Activated B cell treated with CpG ODN at 0.5 μM for 24 hours (primary cell): ENCODE data around the gene CHCHD6. TPM values are rescaled to one million over a fixed set of nuclear protein-coding genes. Genes with fewer than 3 reads are reported as not detected.

Source experiments
- ATAC-seq: fragments of 200-7000 bp; cut with Tn5 transposase; one replicate; pipeline ENCODE4 v1.10.0; 2021; ENCODE audit warnings: low read depth, mild to moderate bottlenecking, moderate library complexity
- CTCF ChIA-PET: fragments of 350-600 bp; sonication (Branson Sonifier 250); formaldehyde crosslinking; loops from one replicate; lab custom pipeline; 2021; ENCODE audit warnings: antibody characterized with exemption; lab: Charles Lee
- POLR2A ChIA-PET: fragments of 350-600 bp; sonication (Branson Sonifier 250); formaldehyde crosslinking; loops from one replicate; lab custom pipeline; 2021; ENCODE audit warnings: antibody characterized with exemption; lab: Charles Lee
- DNase-seq: peaks from one replicate; pipeline ENCODE4 v3.0.0; 2022
- H3K27ac Mint-ChIP-seq: one replicate; pipeline ENCODE4 v1.8.0; 2020; ENCODE audit warnings: mixed read lengths
- H3K27me3 Mint-ChIP-seq: one replicate; pipeline ENCODE4 v1.8.0; 2021; ENCODE audit warnings: mixed read lengths
- H3K36me3 Mint-ChIP-seq: one replicate; pipeline ENCODE4 v1.8.0; 2021; ENCODE audit warnings: low read depth, mixed read lengths
- H3K4me1 Mint-ChIP-seq: one replicate; pipeline ENCODE4 v1.8.0; 2021; ENCODE audit warnings: mixed read lengths
- H3K4me3 Mint-ChIP-seq: one replicate; pipeline ENCODE4 v1.8.0; 2020; ENCODE audit warnings: mild to moderate bottlenecking, mixed read lengths
- H3K9me3 Mint-ChIP-seq: one replicate; pipeline ENCODE4 v1.8.0; 2020; ENCODE audit warnings: mixed read lengths
- intact Hi-C: fragments of 100-400 bp; cut with micrococcal nuclease; formaldehyde crosslinking; loops from one replicate; pipeline ENCODE4 v1.15.1; 2024
- total RNA-seq: library from RNA; stranded (reverse); gene quantifications from 2 replicates; pipeline ENCODE4 v1.2.3, GENCODE V29; 2022
- TF ChIP-seq, protein P1 (sequence below): fragments of 200-600 bp; IDR thresholded peaks from one replicate; pipeline ENCODE4 v1.8.0; 2022; ENCODE audit warnings: antibody characterized with exemption, mild to moderate bottlenecking

CHCHD6 gene
- total RNA-seq, 1 donor from 2014 or later: 10.0 TPM

GRCh38 chr3:126859415-126860246 lies 155.6 kb downstream of the CHCHD6 start:
- Mint-ChIP-seq H3K27ac (no peak overlapping the region), H3K9me3 (no peaks in the 10 kb centered on the region), H3K4me1 (no peaks in the 10 kb centered on the region), H3K27me3 (no peaks in the 10 kb centered on the region), H3K36me3 (no peaks in the 10 kb centered on the region), H3K4me3 (no peak overlapping the region)
- ChIA-PET POLR2A (no interaction called here), CTCF (no interaction called here)
- intact Hi-C loops: loop anchor here (10.0 kb wide), 1 partner anchor 95 kb away; no protein-coding TSS in a partner anchor
- DNase-seq (no peak), ATAC-seq (no peak)
- TF ChIP-seq, protein P1, sequence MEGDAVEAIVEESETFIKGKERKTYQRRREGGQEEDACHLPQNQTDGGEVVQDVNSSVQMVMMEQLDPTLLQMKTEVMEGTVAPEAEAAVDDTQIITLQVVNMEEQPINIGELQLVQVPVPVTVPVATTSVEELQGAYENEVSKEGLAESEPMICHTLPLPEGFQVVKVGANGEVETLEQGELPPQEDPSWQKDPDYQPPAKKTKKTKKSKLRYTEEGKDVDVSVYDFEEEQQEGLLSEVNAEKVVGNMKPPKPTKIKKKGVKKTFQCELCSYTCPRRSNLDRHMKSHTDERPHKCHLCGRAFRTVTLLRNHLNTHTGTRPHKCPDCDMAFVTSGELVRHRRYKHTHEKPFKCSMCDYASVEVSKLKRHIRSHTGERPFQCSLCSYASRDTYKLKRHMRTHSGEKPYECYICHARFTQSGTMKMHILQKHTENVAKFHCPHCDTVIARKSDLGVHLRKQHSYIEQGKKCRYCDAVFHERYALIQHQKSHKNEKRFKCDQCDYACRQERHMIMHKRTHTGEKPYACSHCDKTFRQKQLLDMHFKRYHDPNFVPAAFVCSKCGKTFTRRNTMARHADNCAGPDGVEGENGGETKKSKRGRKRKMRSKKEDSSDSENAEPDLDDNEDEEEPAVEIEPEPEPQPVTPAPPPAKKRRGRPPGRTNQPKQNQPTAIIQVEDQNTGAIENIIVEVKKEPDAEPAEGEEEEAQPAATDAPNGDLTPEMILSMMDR: no peak

DNA sequence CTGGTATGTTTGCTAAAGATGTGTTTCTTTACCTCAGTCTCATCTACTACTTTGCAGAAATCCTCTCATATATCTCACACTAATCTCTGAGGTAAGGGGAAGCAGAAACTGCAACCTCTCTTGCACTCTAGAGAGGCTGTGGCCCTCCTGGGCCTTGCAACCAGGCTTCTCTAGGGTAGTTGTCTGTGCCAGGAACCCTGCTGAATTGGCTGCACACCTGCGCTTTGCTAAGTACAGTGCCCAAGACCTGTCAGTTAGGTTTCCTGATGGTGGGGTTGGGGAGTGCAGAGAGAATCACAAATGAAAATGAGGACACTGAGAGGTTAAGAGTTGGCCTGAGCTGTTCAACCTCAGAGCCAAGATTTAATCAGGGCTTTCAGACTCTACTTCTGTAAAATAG lies 161.7 kb downstream of the CHCHD6 start:
- TF ChIP-seq, protein P1: no peak
- ChIA-PET POLR2A (no interaction called here), CTCF (no interaction called here)
- H3K4me3 Mint-ChIP-seq: no peak overlapping the region
- no peaks in the 10 kb centered on the region for H3K27me3 Mint-ChIP-seq
- DNase-seq (no peak), ATAC-seq (no peak)
- no peak overlapping the region for H3K27ac Mint-ChIP-seq
- no peaks in the 10 kb centered on the region for H3K4me1 Mint-ChIP-seq
- no peaks in the 10 kb centered on the region for H3K9me3 Mint-ChIP-seq
- H3K36me3 Mint-ChIP-seq: peaks cover 5% of the 10 kb centered on the region
- intact Hi-C loops: no loop called here

- Mint-ChIP-seq H3K4me3 (no peak overlapping the region), H3K27me3 (no peaks in the 10 kb centered on the region), H3K27ac (no peak overlapping the region), H3K4me1 (no peaks in the 10 kb centered on the region), H3K9me3 (no peaks in the 10 kb centered on the region), H3K36me3 (peaks cover 5% of the 10 kb centered on the region)
- ATAC-seq (no peak), DNase-seq (no peak)
- ChIA-PET CTCF (no interaction called here), POLR2A (no interaction called here)
- TF ChIP-seq, protein P1: no peak
- intact Hi-C loops: no loop called here
Measured at GRCh38 chr3:126866175-126866759, 162.2 kb downstream of the CHCHD6 start.

GRCh38 chr3:126867190-126867862 lies 163.3 kb downstream of the CHCHD6 start:
- ChIA-PET CTCF (no interaction called here), POLR2A (no interaction called here)
- H3K36me3 Mint-ChIP-seq: peaks cover 10% of the 10 kb centered on the region
- H3K27me3 Mint-ChIP-seq: no peaks in the 10 kb centered on the region
- H3K9me3 Mint-ChIP-seq: no peaks in the 10 kb centered on the region
- H3K27ac Mint-ChIP-seq: no peak overlapping the region
- DNase-seq: no peak
- intact Hi-C loops: no loop called here
- no peak for ATAC-seq
- TF ChIP-seq, protein P1: no peak
- no peak overlapping the region for H3K4me3 Mint-ChIP-seq
- no peaks in the 10 kb centered on the region for H3K4me1 Mint-ChIP-seq

GRCh38 chr3:126867863-126868200 lies 163.8 kb downstream of the CHCHD6 start:
- no peak for ATAC-seq
- Mint-ChIP-seq H3K9me3 (no peaks in the 10 kb centered on the region), H3K36me3 (peaks cover 13% of the 10 kb centered on the region), H3K4me1 (no peaks in the 10 kb centered on the region), H3K4me3 (no peak overlapping the region), H3K27me3 (no peaks in the 10 kb centered on the region), H3K27ac (no peak overlapping the region)
- POLR2A ChIA-PET: no interaction called here
- CTCF ChIA-PET: no interaction called here
- intact Hi-C loops: no loop called here
- TF ChIP-seq, protein P1: no peak
- no peak for DNase-seq
